ENCODE data around the gene LEF1.

The LEF1 gene

GRCh38 chr4:108109997-108110416 is 58.7 kb downstream of the LEF1 start:
- no peaks in the 10 kb centered on the region; the same call in 1 of the 2 replicates for H3K9me3 ChIP-seq
- no peaks in the 10 kb centered on the region for H3K4me1 ChIP-seq
- no peak overlapping the region for H3K4me3 ChIP-seq (ENCODE audit: low read depth, low read length)
- DNase-seq, result no peak
- no peak for TF ChIP-seq CTCF (IDR thresholded peaks at IDR 0.05; ENCODE audit: low read depth, low read length)
- H3K36me3 ChIP-seq, result no peaks in the 10 kb centered on the region
- peaks cover 65% of the 10 kb centered on the region for H3K27me3 ChIP-seq

GRCh38 chr4:108109111-108109510 is 59.6 kb downstream of the LEF1 start:
- DNase-seq, result no peak
- no peaks in the 10 kb centered on the region for H3K4me1 ChIP-seq
- H3K36me3 ChIP-seq, result no peaks in the 10 kb centered on the region
- H3K9me3 ChIP-seq, result no peaks in the 10 kb centered on the region; the same call in 1 of the 2 replicates
- peaks cover 71% of the 10 kb centered on the region for H3K27me3 ChIP-seq
- no peak overlapping the region for H3K4me3 ChIP-seq (ENCODE audit: low read depth, low read length)
- TF ChIP-seq CTCF (IDR thresholded peaks at IDR 0.05; ENCODE audit: low read depth, low read length), result no peak

DNA sequence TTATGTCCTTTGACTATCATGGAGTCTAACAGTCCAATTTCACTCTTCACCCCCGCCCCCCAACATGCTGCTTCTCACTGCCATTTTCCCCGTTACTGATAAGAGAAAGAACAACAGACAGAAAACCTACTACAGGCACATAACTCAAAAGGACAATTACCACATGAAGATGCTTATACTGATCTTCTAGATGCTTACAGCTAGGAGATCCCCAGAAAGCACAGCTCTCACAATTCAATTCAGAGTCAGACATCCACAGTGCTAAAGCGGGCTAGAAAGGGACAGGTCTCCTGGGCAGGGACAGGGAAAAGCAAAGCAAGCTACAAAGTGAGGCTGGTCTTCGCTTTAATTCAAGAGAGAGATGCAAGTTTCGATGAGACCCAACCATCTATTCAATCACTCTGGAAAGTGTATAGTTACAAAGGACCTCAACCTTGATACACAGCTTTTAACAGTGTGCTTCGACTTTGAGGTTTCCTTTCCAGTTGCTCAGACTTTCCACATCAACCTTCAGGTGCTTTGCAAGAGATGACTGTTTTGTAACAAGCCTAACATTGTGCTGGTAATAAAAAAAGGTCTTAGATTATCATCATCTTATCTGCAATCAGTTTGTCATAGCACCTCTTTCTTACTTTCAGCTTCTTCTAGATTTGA is 60.9 kb downstream of the LEF1 start:
- Histone ChIP-seq H3K36me3 (no peaks in the 10 kb centered on the region), H3K27me3 (peaks cover 78% of the 10 kb centered on the region), H3K9me3 (no peaks in the 10 kb centered on the region; the same call in 1 of the 2 replicates), H3K4me3 (ENCODE audit: low read depth, low read length) (no peak overlapping the region), H3K4me1 (no peaks in the 10 kb centered on the region)
- no peak for TF ChIP-seq CTCF (IDR thresholded peaks at IDR 0.05; ENCODE audit: low read depth, low read length)
- DNase-seq, result no peak

- Histone ChIP-seq H3K36me3 (no peaks in the 10 kb centered on the region), H3K27me3 (peaks cover 82% of the 10 kb centered on the region), H3K9me3 (no peaks in the 10 kb centered on the region; the same call in 1 of the 2 replicates), H3K4me3 (ENCODE audit: low read depth, low read length) (no peak overlapping the region), H3K4me1 (no peaks in the 10 kb centered on the region)
- no peak for TF ChIP-seq CTCF (IDR thresholded peaks at IDR 0.05; ENCODE audit: low read depth, low read length)
- DNase-seq, result no peak
These were observed 61.6 kb downstream of the LEF1 start for GRCh38 chr4:108107101-108107500.

DNA sequence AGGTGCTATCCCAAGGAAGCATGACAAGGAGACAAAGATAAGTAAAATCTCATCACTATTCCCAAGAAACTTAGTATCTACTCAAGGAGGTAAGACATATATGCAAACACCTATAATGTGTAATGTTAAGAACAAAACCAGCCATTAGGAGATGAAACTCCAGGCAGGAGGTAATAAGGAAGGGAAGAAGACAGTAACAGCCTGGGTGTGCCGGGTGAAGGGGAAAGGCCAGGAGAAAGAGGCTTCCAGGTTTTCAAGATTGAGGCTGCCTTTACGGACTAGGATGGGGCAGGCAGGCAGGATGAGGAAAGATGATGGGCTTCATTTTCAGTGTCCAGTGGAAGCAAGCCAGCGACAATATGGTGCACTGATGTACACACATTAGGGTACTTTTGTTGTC is 62.5 kb downstream of the LEF1 start:
- Histone ChIP-seq H3K36me3 (no peaks in the 10 kb centered on the region), H3K4me3 (ENCODE audit: low read depth, low read length) (no peak overlapping the region), H3K4me1 (no peaks in the 10 kb centered on the region), H3K27me3 (peaks cover 85% of the 10 kb centered on the region), H3K9me3 (no peaks in the 10 kb centered on the region; the same call in 1 of the 2 replicates)
- no peak for TF ChIP-seq CTCF (IDR thresholded peaks at IDR 0.05; ENCODE audit: low read depth, low read length)
- no peak for DNase-seq

DNA sequence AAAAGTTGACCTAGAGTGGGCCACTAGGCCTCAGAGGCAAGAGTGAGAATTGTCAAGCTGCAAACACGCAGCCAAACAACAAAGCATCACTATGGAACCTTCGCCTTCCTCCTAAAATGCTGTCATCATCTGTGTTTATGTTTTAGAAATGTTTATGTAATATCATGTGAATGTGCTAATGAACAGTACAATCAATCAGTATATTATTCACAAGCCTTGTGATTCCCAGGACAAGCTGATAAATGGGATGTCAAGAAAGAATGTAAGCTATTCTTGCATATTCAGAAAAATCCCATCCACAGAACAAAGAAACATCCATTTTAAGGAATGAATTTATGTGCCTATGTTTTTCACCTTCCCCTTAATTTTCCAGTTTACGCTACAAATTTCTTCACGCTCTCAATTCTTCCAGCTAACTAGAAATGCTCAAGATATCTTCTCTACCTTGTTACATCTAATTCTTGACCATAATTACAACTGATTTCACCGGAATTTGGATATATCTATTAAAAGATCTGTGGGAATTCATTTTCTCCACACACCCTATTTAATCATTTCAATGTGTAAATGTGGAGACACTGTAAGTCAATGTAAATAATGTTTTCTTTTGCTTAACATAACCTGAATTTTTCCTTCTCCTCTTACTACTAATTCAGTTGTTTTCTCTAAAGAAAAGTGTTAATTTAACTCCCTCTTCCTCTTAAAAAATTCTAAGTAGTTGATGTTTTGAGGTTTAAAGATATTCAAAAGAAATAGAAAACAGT is 65.5 kb downstream of the LEF1 start:
- Histone ChIP-seq H3K27me3 (peaks cover 75% of the 10 kb centered on the region), H3K4me3 (ENCODE audit: low read depth, low read length) (no peak overlapping the region), H3K4me1 (no peaks in the 10 kb centered on the region), H3K9me3 (no peaks in the 10 kb centered on the region), H3K36me3 (no peaks in the 10 kb centered on the region)
- TF ChIP-seq CTCF (IDR thresholded peaks at IDR 0.05; ENCODE audit: low read depth, low read length), result no peak
- no peak for DNase-seq

Measured in BE2C (cell line).